ENCODE measurements around the gene AP5Z1. TPM values are rescaled to one million over a fixed set of nuclear protein-coding genes. Genes with fewer than 3 reads are reported as not detected.
A peak's percentile ranks its signal among the peaks of the same experiment; 100 is the strongest.

The AP5Z1 gene
- total and polyA plus RNA-seq, 9 donors: 12.8 to 22.9 (median 15.0) TPM

GRCh38 chr7:4820967-4821471 lies 45.6 kb downstream of the AP5Z1 start:
- no peak for DNase-seq
- WGBS (ENCODE audit: insufficient coverage): 64% methylated on average over 16 of the region's 20 CpGs
- peak overlapping the region; percentile 78 for H3K27ac ChIP-seq (ENCODE audit: low read length)

GRCh38 chr7:4822677-4823076 lies 47.3 kb downstream of the AP5Z1 start:
- no peak for DNase-seq
- Histone ChIP-seq H3K36me3 (ENCODE audit: control insufficient read depth, insufficient read depth, low read length) (no peaks in the 10 kb centered on the region), H3K4me3 (ENCODE audit: low read length) (no peak overlapping the region), H3K9me3 (replicated peaks; ENCODE audit: control insufficient read depth, low read depth, low read length) (no peaks in the 10 kb centered on the region), H3K4me1 (ENCODE audit: control insufficient read depth, insufficient read depth, low read length) (peaks cover 32% of the 10 kb centered on the region), H3K27ac (ENCODE audit: low read length) (no peak overlapping the region), H3K27me3 (ENCODE audit: control insufficient read depth, insufficient read depth, low read length) (no peaks in the 10 kb centered on the region)
- 79% methylated on average over 7 of the region's 9 CpGs for WGBS (ENCODE audit: insufficient coverage)

More at GRCh38 chr7:4820967-4821471, 45.6 kb downstream of the AP5Z1 start:
- Histone ChIP-seq H3K9me3 (replicated peaks; ENCODE audit: control insufficient read depth, low read depth, low read length) (no peaks in the 10 kb centered on the region), H3K4me1 (ENCODE audit: control insufficient read depth, insufficient read depth, low read length) (peaks cover 33% of the 10 kb centered on the region), H3K36me3 (ENCODE audit: control insufficient read depth, insufficient read depth, low read length) (no peaks in the 10 kb centered on the region), H3K4me3 (ENCODE audit: low read length) (no peak overlapping the region), H3K27me3 (ENCODE audit: control insufficient read depth, insufficient read depth, low read length) (no peaks in the 10 kb centered on the region)

- Histone ChIP-seq H3K27ac (ENCODE audit: low read length) (no peak overlapping the region), H3K4me1 (ENCODE audit: control insufficient read depth, insufficient read depth, low read length) (peaks cover 24% of the 10 kb centered on the region), H3K4me3 (ENCODE audit: low read length) (no peak overlapping the region), H3K27me3 (ENCODE audit: control insufficient read depth, insufficient read depth, low read length) (no peaks in the 10 kb centered on the region), H3K9me3 (replicated peaks; ENCODE audit: control insufficient read depth, low read depth, low read length) (no peaks in the 10 kb centered on the region), H3K36me3 (ENCODE audit: control insufficient read depth, insufficient read depth, low read length) (no peaks in the 10 kb centered on the region)
- WGBS (ENCODE audit: insufficient coverage): 67% methylated on average over 12 of the region's 14 CpGs
- no peak for DNase-seq
Measured at GRCh38 chr7:4823441-4824119, 48.2 kb downstream of the AP5Z1 start.

- DNase-seq: no peak
- WGBS (ENCODE audit: insufficient coverage): 81% methylated on average over 16 of the region's 20 CpGs
- H3K9me3 ChIP-seq (replicated peaks; ENCODE audit: control insufficient read depth, low read depth, low read length): no peaks in the 10 kb centered on the region
- no peaks in the 10 kb centered on the region for H3K36me3 ChIP-seq (ENCODE audit: control insufficient read depth, insufficient read depth, low read length)
- no peaks in the 10 kb centered on the region for H3K27me3 ChIP-seq (ENCODE audit: control insufficient read depth, insufficient read depth, low read length)
- H3K4me3 ChIP-seq (ENCODE audit: low read length): no peak overlapping the region
- H3K4me1 ChIP-seq (ENCODE audit: control insufficient read depth, insufficient read depth, low read length): peaks cover 21% of the 10 kb centered on the region
- H3K27ac ChIP-seq (ENCODE audit: low read length): no peak overlapping the region
Measured at GRCh38 chr7:4824120-4824775, 48.8 kb downstream of the AP5Z1 start.

- Histone ChIP-seq H3K27me3 (ENCODE audit: control insufficient read depth, insufficient read depth, low read length) (no peaks in the 10 kb centered on the region), H3K36me3 (ENCODE audit: control insufficient read depth, insufficient read depth, low read length) (no peaks in the 10 kb centered on the region), H3K9me3 (replicated peaks; ENCODE audit: control insufficient read depth, low read depth, low read length) (no peaks in the 10 kb centered on the region), H3K4me1 (ENCODE audit: control insufficient read depth, insufficient read depth, low read length) (peaks cover 13% of the 10 kb centered on the region), H3K27ac (ENCODE audit: low read length) (no peak overlapping the region), H3K4me3 (ENCODE audit: low read length) (no peak overlapping the region)
- no peak for DNase-seq
- WGBS (ENCODE audit: insufficient coverage): 90% methylated on average over 11 of the region's 15 CpGs
Measured at GRCh38 chr7:4825081-4825480, 49.7 kb downstream of the AP5Z1 start.

GRCh38 chr7:4828720-4829383 lies 53.4 kb downstream of the AP5Z1 start:
- H3K4me3 ChIP-seq (ENCODE audit: low read length): no peak overlapping the region
- peak; percentile 45 for DNase-seq
- H3K36me3 ChIP-seq (ENCODE audit: control insufficient read depth, insufficient read depth, low read length): no peaks in the 10 kb centered on the region
- no peak overlapping the region for H3K27ac ChIP-seq (ENCODE audit: low read length)
- 75% methylated on average over 16 of the region's 17 CpGs for WGBS (ENCODE audit: insufficient coverage)
- no peaks in the 10 kb centered on the region for H3K27me3 ChIP-seq (ENCODE audit: control insufficient read depth, insufficient read depth, low read length)
- H3K4me1 ChIP-seq (ENCODE audit: control insufficient read depth, insufficient read depth, low read length): no peaks in the 10 kb centered on the region
- H3K9me3 ChIP-seq (replicated peaks; ENCODE audit: control insufficient read depth, low read depth, low read length): no peaks in the 10 kb centered on the region

GRCh38 chr7:4830176-4830575 lies 54.8 kb downstream of the AP5Z1 start:
- peak; percentile 80 for DNase-seq
- no peaks in the 10 kb centered on the region for H3K36me3 ChIP-seq (ENCODE audit: control insufficient read depth, insufficient read depth, low read length)
- 39% methylated on average over 10 of the region's 14 CpGs for whole genome bisulfite sequencing (ENCODE audit: insufficient coverage)
- H3K27me3 ChIP-seq (ENCODE audit: control insufficient read depth, insufficient read depth, low read length): no peaks in the 10 kb centered on the region
- no peaks in the 10 kb centered on the region for H3K4me1 ChIP-seq (ENCODE audit: control insufficient read depth, insufficient read depth, low read length)
- no peak overlapping the region for H3K27ac ChIP-seq (ENCODE audit: low read length)
- H3K9me3 ChIP-seq (replicated peaks; ENCODE audit: control insufficient read depth, low read depth, low read length): no peaks in the 10 kb centered on the region
- H3K4me3 ChIP-seq (ENCODE audit: low read length): no peak overlapping the region

- 90% methylated on average over 13 of the region's 17 CpGs for WGBS (ENCODE audit: insufficient coverage)
- Histone ChIP-seq H3K9me3 (replicated peaks; ENCODE audit: control insufficient read depth, low read depth, low read length) (no peaks in the 10 kb centered on the region), H3K4me1 (ENCODE audit: control insufficient read depth, insufficient read depth, low read length) (no peaks in the 10 kb centered on the region), H3K27ac (ENCODE audit: low read length) (no peak overlapping the region), H3K36me3 (ENCODE audit: control insufficient read depth, insufficient read depth, low read length) (no peaks in the 10 kb centered on the region), H3K4me3 (ENCODE audit: low read length) (no peak overlapping the region), H3K27me3 (ENCODE audit: control insufficient read depth, insufficient read depth, low read length) (no peaks in the 10 kb centered on the region)
- no peak for DNase-seq
Measured at GRCh38 chr7:4831723-4832495, 56.5 kb downstream of the AP5Z1 start.

GRCh38 chr7:4832711-4833110 lies 57.3 kb downstream of the AP5Z1 start:
- no peak overlapping the region for H3K27ac ChIP-seq (ENCODE audit: low read length)
- no peaks in the 10 kb centered on the region for H3K9me3 ChIP-seq (replicated peaks; ENCODE audit: control insufficient read depth, low read depth, low read length)
- H3K4me1 ChIP-seq (ENCODE audit: control insufficient read depth, insufficient read depth, low read length): peaks cover 6% of the 10 kb centered on the region
- no peaks in the 10 kb centered on the region for H3K36me3 ChIP-seq (ENCODE audit: control insufficient read depth, insufficient read depth, low read length)
- no peak overlapping the region for H3K4me3 ChIP-seq (ENCODE audit: low read length)
- no peaks in the 10 kb centered on the region for H3K27me3 ChIP-seq (ENCODE audit: control insufficient read depth, insufficient read depth, low read length)
- no peak for DNase-seq
- 86% methylated on average over 14 of the region's 16 CpGs for WGBS (ENCODE audit: insufficient coverage)

GRCh38 chr7:4833176-4833575 lies 57.8 kb downstream of the AP5Z1 start:
- H3K27me3 ChIP-seq (ENCODE audit: control insufficient read depth, insufficient read depth, low read length): no peaks in the 10 kb centered on the region
- no peaks in the 10 kb centered on the region for H3K36me3 ChIP-seq (ENCODE audit: control insufficient read depth, insufficient read depth, low read length)
- H3K9me3 ChIP-seq (replicated peaks; ENCODE audit: control insufficient read depth, low read depth, low read length): no peaks in the 10 kb centered on the region
- no peak for DNase-seq
- H3K4me1 ChIP-seq (ENCODE audit: control insufficient read depth, insufficient read depth, low read length): peaks cover 9% of the 10 kb centered on the region
- WGBS (ENCODE audit: insufficient coverage): 90% methylated on average over 17 of the region's 17 CpGs
- no peak overlapping the region for H3K27ac ChIP-seq (ENCODE audit: low read length)
- no peak overlapping the region for H3K4me3 ChIP-seq (ENCODE audit: low read length)

Data from muscle of leg (tissue), 11 donors.